ENCODE results near the gene TULP4. TPM values are rescaled to one million over a fixed set of nuclear protein-coding genes. Genes with fewer than 3 reads are reported as not detected.
A peak's percentile ranks its signal among the peaks of the same experiment; 100 is the strongest.

TULP4 gene
- polyA plus RNA-seq, 2 of the 4 experiments (the other 2 are of a cell fraction) = 5.0 to 10.6 TPM

GRCh38 chr6:158503846-158504245 lies 191.6 kb downstream of the TULP4 start:
- DNase-seq (ENCODE audit: low read depth in 1 of 2, low spot score in 1 of 2) (no peak), FAIRE-seq (no peak), ATAC-seq (no peak)
- H3K9me3 ChIP-seq = no peaks in the 10 kb centered on the region
- ChIA-PET CTCF (interaction anchor here (1.0 to 1.1 kb wide), 2 partner anchors 13 to 161 kb away, joined by 3 to 4 read pairs; no protein-coding TSS in a partner anchor), POLR2A (no interaction called here)
- WGBS (ENCODE audit: missing lambda C conversion rate) = 92% methylated on average over 25 of the region's 25 CpGs
- no peak overlapping the region for H3K27ac ChIP-seq
- no peak overlapping the region for H3K4me2 ChIP-seq
- H3K4me1 ChIP-seq = no peaks in the 10 kb centered on the region
- no peak for TF ChIP-seq HOXA7 (CRISPR knock-in tag; IDR thresholded peaks at IDR 0.05)
- H3K4me3 ChIP-seq = no peak overlapping the region

DNA sequence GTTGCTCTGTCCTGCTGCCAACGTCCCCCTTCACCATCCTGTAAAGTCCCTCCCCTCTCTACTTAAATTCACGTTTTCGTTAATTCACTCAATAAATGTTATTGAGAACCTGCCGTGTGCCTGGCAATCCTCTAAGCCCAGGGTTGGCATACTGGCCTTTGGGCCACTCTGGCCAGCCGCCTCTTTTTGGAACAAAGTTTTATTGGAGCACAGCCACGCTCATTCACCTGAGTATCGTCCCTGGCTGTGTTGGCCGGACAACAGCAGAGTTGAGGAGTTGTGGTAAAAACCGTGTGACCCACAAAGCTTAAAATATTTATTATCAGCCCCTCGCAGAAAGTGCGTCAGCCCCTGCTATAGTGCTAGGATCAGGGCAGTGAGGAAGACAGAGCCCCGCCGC lies 192.9 kb downstream of the TULP4 start:
- Histone ChIP-seq H3K4me3 (no peak overlapping the region), H3K27ac (no peak overlapping the region), H3K9me3 (no peaks in the 10 kb centered on the region), H3K4me2 (no peak overlapping the region), H3K4me1 (no peaks in the 10 kb centered on the region)
- TF ChIP-seq EP300 (IDR thresholded peaks at IDR 0.05) (no peak), ZSCAN20 (CRISPR knock-in tag; IDR thresholded peaks at IDR 0.05) (no peak), ELK1 (IDR thresholded peaks at IDR 0.05; ENCODE audit: low read depth, low read length) (no peak), HEYL (CRISPR knock-in tag; IDR thresholded peaks at IDR 0.05) (no peak), NPAS2 (CRISPR knock-in tag; IDR thresholded peaks at IDR 0.05; ENCODE audit: borderline replicate concordance) (no peak), HMGXB4 (CRISPR knock-in tag; IDR thresholded peaks at IDR 0.05; ENCODE audit: borderline replicate concordance) (no peak), JUNB (IDR thresholded peaks at IDR 0.05) (no peak), MYC (IDR thresholded peaks at IDR 0.05; ENCODE audit: borderline replicate concordance, low read length) (no peak), FOSL2 (IDR thresholded peaks at IDR 0.05) (no peak), FOSL2 (CRISPR knock-in tag; IDR thresholded peaks at IDR 0.05) (no peak), HES2 (IDR thresholded peaks at IDR 0.05) (no peak)
- 88% methylated on average over 13 of the region's 13 CpGs for WGBS (ENCODE audit: missing lambda C conversion rate)
- FAIRE-seq (no peak), DNase-seq (ENCODE audit: low read depth in 1 of 2, low spot score in 1 of 2) (no peak), ATAC-seq (no peak)
- CTCF ChIA-PET = no interaction called here
- POLR2A ChIA-PET = no interaction called here

GRCh38 chr6:158506601-158507000 lies 194.3 kb downstream of the TULP4 start:
- no peak overlapping the region for H3K4me2 ChIP-seq
- TF ChIP-seq FOSL2 (IDR thresholded peaks at IDR 0.05) (no peak), FOSL2 (CRISPR knock-in tag; IDR thresholded peaks at IDR 0.05) (no peak), RAD21 (conservative IDR thresholded peaks at IDR 0.05 in 1 of 2, IDR thresholded peaks at IDR 0.05 in 1 of 2) (0 out of 5 replicates have a peak, but pooled peaks of 1 of the 2 experiments have one; percentile 9)
- TF ChIP-seq, protein P1, sequence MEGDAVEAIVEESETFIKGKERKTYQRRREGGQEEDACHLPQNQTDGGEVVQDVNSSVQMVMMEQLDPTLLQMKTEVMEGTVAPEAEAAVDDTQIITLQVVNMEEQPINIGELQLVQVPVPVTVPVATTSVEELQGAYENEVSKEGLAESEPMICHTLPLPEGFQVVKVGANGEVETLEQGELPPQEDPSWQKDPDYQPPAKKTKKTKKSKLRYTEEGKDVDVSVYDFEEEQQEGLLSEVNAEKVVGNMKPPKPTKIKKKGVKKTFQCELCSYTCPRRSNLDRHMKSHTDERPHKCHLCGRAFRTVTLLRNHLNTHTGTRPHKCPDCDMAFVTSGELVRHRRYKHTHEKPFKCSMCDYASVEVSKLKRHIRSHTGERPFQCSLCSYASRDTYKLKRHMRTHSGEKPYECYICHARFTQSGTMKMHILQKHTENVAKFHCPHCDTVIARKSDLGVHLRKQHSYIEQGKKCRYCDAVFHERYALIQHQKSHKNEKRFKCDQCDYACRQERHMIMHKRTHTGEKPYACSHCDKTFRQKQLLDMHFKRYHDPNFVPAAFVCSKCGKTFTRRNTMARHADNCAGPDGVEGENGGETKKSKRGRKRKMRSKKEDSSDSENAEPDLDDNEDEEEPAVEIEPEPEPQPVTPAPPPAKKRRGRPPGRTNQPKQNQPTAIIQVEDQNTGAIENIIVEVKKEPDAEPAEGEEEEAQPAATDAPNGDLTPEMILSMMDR (IDR thresholded peaks at IDR 0.05) = peak; percentile 12; the same call in 1 of the 3 replicates
- H3K4me1 ChIP-seq = no peaks in the 10 kb centered on the region
- H3K9me3 ChIP-seq = no peaks in the 10 kb centered on the region
- FAIRE-seq (no peak), ATAC-seq (peak; percentile 39 to 87; a peak in 3 of 6 replicates), DNase-seq (ENCODE audit: low read depth in 1 of 2, low spot score in 1 of 2) (peak; percentile 10 to 16)
- CTCF ChIA-PET = interaction anchor here (0.6 kb wide), 1 partner anchor 16 kb away, joined by 3 read pairs; no protein-coding TSS in a partner anchor
- no peak overlapping the region for H3K4me3 ChIP-seq
- 90% methylated on average over 10 of the region's 10 CpGs for WGBS (ENCODE audit: missing lambda C conversion rate)
- POLR2A ChIA-PET = no interaction called here
- no peak overlapping the region for H3K27ac ChIP-seq

- ChIA-PET POLR2A (no interaction called here), CTCF (no interaction called here)
- WGBS (ENCODE audit: missing lambda C conversion rate) = 96% methylated on average over 7 of the region's 7 CpGs
- no peak for ATAC-seq
- DNase-seq (ENCODE audit: low read depth in 1 of 2, low spot score in 1 of 2) = no peak
- Histone ChIP-seq H3K4me3 (no peak overlapping the region), H3K4me2 (no peak overlapping the region), H3K4me1 (no peaks in the 10 kb centered on the region), H3K27ac (no peak overlapping the region), H3K9me3 (no peaks in the 10 kb centered on the region)
- TF ChIP-seq KDM1A (IDR thresholded peaks at IDR 0.05; ENCODE audit: low read depth) = no peak
- FAIRE-seq = no peak
Observed at GRCh38 chr6:158507174-158507573, 194.9 kb downstream of the TULP4 start.
